Ishikawa (cell line): ENCODE results near the gene PDE1C.

Experiments
- CEBPB ChIP-seq: IDR thresholded peaks from 2 replicates; pipeline ENCODE4 v1.6.1; 2012
- EP300 ChIP-seq: IDR thresholded peaks from 2 replicates; pipeline ENCODE4 v1.6.1; 2012; ENCODE audit warnings: borderline replicate concordance
- FOXM1 ChIP-seq: IDR thresholded peaks from 2 replicates; pipeline ENCODE4 v1.6.1; 2012; ENCODE audit warnings: low read depth, borderline replicate concordance
- NFIC ChIP-seq: IDR thresholded peaks from 2 replicates; pipeline ENCODE4 v1.6.1; 2012
- RAD21 ChIP-seq: IDR thresholded peaks from 2 replicates; pipeline ENCODE4 v1.6.1; 2012; ENCODE audit warnings: low read depth
- TF ChIP-seq, protein P1 (sequence below): IDR thresholded peaks from 2 replicates; pipeline ENCODE4 v1.6.1; 2012
- TF ChIP-seq, protein P2 (sequence below): IDR thresholded peaks from 2 replicates; pipeline ENCODE4 v1.6.1; 2012; ENCODE audit warnings: low read depth, mild to moderate bottlenecking

DNA sequence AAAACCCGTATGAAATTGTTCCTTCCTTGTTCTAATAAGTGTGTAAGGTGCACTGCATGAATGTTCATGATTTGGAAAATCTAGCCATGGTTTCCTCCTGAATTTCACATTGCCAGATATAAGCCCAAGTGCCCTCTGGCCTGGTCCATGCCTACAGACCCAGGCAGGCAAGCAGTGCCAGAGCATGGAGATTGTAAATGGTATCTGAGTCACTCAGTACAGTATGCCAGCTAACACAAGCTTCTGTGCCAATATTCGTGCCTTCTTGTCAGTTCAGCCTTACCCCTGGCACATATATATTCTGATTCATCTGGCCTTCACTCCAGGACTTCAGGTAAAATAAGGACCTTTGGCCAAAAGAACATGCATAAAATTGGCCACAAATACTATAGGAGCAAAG, 38.4 kb upstream of the PDE1C start:
- TF ChIP-seq, protein P1, sequence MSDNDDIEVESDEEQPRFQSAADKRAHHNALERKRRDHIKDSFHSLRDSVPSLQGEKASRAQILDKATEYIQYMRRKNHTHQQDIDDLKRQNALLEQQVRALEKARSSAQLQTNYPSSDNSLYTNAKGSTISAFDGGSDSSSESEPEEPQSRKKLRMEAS: no peak
- TF ChIP-seq NFIC (no peak), EP300 (no peak), FOXM1 (no peak), RAD21 (no peak), CEBPB (no peak)
- TF ChIP-seq, protein P2, sequence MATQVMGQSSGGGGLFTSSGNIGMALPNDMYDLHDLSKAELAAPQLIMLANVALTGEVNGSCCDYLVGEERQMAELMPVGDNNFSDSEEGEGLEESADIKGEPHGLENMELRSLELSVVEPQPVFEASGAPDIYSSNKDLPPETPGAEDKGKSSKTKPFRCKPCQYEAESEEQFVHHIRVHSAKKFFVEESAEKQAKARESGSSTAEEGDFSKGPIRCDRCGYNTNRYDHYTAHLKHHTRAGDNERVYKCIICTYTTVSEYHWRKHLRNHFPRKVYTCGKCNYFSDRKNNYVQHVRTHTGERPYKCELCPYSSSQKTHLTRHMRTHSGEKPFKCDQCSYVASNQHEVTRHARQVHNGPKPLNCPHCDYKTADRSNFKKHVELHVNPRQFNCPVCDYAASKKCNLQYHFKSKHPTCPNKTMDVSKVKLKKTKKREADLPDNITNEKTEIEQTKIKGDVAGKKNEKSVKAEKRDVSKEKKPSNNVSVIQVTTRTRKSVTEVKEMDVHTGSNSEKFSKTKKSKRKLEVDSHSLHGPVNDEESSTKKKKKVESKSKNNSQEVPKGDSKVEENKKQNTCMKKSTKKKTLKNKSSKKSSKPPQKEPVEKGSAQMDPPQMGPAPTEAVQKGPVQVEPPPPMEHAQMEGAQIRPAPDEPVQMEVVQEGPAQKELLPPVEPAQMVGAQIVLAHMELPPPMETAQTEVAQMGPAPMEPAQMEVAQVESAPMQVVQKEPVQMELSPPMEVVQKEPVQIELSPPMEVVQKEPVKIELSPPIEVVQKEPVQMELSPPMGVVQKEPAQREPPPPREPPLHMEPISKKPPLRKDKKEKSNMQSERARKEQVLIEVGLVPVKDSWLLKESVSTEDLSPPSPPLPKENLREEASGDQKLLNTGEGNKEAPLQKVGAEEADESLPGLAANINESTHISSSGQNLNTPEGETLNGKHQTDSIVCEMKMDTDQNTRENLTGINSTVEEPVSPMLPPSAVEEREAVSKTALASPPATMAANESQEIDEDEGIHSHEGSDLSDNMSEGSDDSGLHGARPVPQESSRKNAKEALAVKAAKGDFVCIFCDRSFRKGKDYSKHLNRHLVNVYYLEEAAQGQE: no peak
